Measurements from ENCODE around the gene ADGRA1. TPM values are rescaled to one million over a fixed set of nuclear protein-coding genes. Genes with fewer than 3 reads are reported as not detected.

Gene ADGRA1
- total RNA-seq, 4 donors from 2014 or later = 0.32 TPM; not detected in 3

DNA sequence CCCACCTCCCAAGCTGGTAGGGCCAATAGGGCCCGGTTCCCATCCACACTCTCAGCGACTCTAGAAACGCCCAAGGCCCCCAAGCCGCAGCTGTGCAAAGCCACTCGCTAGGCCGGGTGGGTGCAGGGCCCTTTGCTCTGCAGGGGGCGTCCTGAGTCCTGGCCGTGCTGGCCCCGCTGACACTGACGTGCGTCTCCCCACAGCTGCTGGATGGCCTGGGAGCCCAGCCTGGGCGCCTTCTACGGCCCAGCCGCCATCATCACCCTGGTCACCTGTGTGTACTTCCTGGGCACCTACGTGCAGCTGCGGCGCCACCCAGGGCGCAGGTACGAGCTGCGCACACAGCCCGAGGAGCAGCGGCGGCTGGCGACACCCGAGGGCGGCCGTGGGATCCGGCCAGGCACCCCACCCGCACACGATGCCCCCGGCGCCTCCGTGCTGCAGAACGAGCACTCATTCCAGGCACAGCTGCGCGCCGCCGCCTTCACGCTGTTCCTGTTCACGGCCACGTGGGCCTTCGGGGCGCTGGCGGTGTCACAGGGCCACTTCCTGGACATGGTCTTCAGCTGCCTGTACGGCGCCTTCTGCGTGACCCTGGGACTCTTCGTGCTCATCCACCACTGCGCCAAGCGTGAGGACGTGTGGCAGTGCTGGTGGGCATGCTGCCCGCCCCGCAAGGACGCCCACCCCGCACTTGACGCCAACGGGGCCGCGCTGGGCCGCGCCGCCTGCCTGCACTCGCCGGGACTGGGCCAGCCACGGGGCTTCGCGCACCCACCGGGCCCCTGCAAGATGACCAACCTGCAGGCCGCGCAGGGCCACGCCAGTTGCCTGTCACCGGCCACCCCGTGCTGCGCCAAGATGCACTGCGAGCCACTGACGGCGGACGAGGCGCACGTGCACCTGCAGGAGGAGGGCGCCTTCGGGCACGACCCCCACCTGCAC lies 40.7 kb downstream of the ADGRA1 start:
- DNase-seq (ENCODE audit: low spot score) (no peak), ATAC-seq (ENCODE audit: low FRiP score) (no peak)
- TF ChIP-seq, protein P1, sequence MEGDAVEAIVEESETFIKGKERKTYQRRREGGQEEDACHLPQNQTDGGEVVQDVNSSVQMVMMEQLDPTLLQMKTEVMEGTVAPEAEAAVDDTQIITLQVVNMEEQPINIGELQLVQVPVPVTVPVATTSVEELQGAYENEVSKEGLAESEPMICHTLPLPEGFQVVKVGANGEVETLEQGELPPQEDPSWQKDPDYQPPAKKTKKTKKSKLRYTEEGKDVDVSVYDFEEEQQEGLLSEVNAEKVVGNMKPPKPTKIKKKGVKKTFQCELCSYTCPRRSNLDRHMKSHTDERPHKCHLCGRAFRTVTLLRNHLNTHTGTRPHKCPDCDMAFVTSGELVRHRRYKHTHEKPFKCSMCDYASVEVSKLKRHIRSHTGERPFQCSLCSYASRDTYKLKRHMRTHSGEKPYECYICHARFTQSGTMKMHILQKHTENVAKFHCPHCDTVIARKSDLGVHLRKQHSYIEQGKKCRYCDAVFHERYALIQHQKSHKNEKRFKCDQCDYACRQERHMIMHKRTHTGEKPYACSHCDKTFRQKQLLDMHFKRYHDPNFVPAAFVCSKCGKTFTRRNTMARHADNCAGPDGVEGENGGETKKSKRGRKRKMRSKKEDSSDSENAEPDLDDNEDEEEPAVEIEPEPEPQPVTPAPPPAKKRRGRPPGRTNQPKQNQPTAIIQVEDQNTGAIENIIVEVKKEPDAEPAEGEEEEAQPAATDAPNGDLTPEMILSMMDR (IDR thresholded peaks at IDR 0.05) = no peak

DNA sequence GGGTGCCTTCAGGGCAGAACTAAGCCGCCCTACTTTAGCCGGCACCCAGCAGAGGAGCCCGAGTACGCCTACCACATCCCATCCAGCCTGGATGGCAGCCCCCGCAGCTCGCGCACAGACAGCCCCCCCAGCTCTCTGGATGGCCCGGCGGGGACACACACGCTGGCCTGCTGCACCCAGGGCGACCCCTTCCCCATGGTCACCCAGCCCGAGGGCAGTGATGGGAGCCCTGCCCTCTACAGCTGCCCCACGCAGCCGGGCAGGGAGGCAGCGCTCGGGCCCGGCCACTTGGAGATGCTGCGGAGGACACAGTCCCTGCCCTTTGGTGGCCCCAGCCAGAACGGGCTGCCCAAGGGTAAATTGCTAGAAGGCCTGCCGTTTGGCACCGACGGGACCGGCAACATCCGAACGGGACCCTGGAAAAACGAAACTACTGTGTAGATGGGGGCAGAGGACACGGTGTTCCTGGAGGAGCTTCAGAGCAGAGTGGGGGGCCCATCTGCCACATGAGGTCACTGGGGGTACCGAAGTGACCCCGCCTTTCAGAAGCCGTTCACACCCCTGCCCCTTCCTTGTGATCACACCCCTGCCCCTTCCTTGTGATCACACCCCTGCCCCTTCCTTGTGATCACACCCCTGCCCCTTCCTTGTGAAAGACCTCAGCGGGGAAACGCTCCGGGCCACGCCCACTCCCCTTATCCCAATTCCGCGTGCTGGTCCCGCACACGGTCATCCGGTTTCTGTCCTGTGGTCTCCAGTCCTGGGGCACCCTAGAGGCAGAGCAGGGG lies 41.5 kb downstream of the ADGRA1 start:
- ATAC-seq (ENCODE audit: low FRiP score) (no peak), DNase-seq (ENCODE audit: low spot score) (no peak)
- TF ChIP-seq, protein P1 (IDR thresholded peaks at IDR 0.05) = no peak

DNA sequence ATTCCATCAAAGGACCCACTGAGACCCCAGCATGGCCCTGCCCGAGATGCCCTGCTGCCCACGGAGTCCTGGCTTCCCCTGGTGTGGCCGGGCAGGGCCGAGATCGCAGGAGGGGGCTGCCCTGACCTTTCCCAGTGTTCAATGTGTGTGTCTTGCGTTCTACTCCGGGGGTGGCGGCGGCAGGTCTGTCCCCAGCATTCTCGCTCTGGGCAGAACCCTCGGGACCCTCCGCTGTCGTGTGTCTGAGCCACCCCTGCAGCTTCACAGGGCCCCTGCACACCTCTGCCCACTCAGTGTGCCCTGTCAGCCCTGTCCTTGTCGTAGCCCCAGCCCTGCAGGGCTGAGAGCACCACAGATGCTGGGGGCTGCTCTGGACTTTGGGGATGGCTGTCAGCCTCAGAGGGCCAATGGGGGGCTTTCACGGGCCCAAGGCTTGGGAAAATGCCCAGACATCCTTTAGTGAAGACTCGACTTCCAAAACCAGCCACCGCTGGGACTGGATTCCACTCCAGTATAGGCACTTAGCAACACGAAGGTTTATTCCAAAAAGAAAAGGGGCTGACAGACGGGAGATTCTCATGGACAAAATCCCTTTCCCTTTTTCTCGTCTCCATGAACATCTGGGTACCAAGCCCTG lies 42.3 kb downstream of the ADGRA1 start:
- TF ChIP-seq, protein P1 (IDR thresholded peaks at IDR 0.05) = no peak
- DNase-seq (ENCODE audit: low spot score) (no peak), ATAC-seq (ENCODE audit: low FRiP score) (no peak)

DNA sequence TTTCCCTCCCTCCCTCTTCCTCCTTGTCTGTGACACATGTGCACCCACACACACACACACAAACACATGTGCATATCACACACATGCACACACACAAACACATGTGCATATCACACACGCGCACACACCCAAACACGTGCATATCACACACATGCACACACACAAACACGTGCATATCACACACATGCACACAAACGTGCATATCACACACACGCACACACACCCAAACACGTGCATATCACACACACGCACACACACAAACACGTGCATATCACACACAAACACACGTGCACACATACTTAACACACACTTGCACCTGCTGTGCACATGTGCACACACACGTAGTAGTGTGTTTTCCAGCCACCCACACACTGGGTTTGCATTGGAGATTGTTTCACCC lies 42.9 kb downstream of the ADGRA1 start:
- no peak for DNase-seq (ENCODE audit: low spot score)
- TF ChIP-seq, protein P1 (IDR thresholded peaks at IDR 0.05) = no peak
- no peak for ATAC-seq (ENCODE audit: low FRiP score)

DNA sequence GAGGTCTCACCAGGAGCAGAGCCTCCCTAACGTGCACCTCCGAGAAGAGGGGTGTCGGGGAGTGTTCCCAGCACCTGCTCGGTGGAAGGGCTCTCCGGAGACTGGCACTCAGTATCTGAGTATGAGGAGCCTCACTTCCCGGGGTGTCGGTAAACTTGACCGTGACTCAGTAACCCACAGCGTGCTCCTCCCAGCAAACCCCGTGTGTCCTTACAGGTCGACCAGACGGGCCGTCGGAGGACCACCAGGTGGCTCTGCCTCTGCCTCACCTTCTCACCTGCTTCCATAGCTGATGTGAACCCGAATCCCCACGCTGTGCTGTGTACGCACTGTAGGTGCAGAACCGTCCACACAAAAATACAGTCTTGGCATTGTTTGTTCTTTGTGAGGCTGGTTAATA lies 43.3 kb downstream of the ADGRA1 start:
- ATAC-seq (ENCODE audit: low FRiP score) (no peak), DNase-seq (ENCODE audit: low spot score) (no peak)

DNA sequence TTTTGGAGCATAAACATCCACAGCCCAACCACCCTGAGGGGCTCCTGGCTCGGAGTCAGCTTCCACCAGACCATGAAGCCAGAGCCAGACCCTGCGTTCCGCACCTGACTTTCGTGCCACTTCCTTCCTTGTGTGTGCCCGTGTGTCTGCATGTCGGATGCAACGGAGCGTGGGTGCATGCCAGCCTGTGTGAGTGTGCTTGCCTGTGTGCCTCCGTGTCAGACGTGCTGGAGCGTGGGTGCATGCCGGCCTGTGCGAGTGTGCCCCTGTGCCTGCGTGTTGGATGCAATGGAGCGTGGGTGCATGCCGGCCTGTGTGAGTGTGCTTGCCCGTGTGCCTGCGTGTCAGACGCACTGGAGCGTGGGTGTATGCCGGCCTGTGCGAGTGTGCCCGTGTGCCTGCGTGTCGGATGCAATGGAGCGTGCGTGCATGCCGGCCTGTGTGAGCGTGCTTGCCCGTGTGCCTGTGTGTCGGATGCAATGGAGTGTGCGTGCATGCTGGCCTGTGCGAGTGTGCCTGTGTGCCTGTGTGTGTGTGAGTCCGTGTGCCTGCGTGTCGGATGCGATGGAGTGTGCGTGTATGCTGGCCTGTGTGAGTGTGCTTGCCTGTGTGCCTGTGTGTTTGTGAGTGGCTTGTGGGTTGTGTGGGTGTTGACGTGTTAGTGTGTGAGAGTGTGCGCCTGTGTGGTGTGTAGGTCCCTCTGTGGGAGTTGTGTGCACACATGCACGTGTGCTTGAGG lies 44.2 kb downstream of the ADGRA1 start:
- ATAC-seq (ENCODE audit: low FRiP score) = no peak
- no peak for DNase-seq (ENCODE audit: low spot score)
- TF ChIP-seq, protein P1 (IDR thresholded peaks at IDR 0.05) = no peak

More for the DNA sequence above, 43.3 kb downstream of the ADGRA1 start:
- TF ChIP-seq, protein P1 (IDR thresholded peaks at IDR 0.05) = no peak
